CD4-positive, alpha-beta memory T cell (primary cell): ENCODE data around the gene IFNLR1. TPM values are rescaled to one million over a fixed set of nuclear protein-coding genes. Genes with fewer than 3 reads are reported as not detected.

ENCODE experiments used
- CTCF ChIA-PET: fragments of 350-600 bp; sonication (Branson Sonifier 250); formaldehyde crosslinking; loops from one replicate; lab custom pipeline; 2021; ENCODE audit warnings: inconsistent platforms; ENCODE audit not compliant: partially characterized antibody; lab: Charles Lee
- POLR2A ChIA-PET: fragments of 350-600 bp; sonication (Branson Sonifier 250); formaldehyde crosslinking; loops from one replicate; lab custom pipeline; 2021; ENCODE audit not compliant: partially characterized antibody; lab: Charles Lee
- DNase-seq, 5 donors: peaks; one replicate each; pipeline versions ENCODE4 v3.0.0 to v3.0.0-alpha.2; 2020 to 2022; ENCODE audit warnings: mixed read lengths in 1 of 5
- H3K27ac ChIP-seq: one replicate; pipeline ENCODE4 v1.7.0; 2013; ENCODE audit warnings: low read depth, low read length
- H3K27me3 ChIP-seq: 2 replicates; pipeline ENCODE4 v1.7.0; 2013; ENCODE audit warnings: mild to moderate bottlenecking, low read length, moderate library complexity; ENCODE audit not compliant: insufficient read depth
- H3K36me3 ChIP-seq: 2 replicates; pipeline ENCODE4 v1.7.0; 2013; ENCODE audit warnings: mild to moderate bottlenecking, low read length, moderate library complexity; ENCODE audit not compliant: insufficient read depth
- H3K4me1 ChIP-seq: 2 replicates; pipeline ENCODE4 v1.7.0; 2013; ENCODE audit warnings: mild to moderate bottlenecking, low read length, moderate library complexity; ENCODE audit not compliant: insufficient read depth
- H3K4me3 ChIP-seq, 2 donors: one replicate each; pipeline ENCODE4 v1.7.0; 2013; ENCODE audit warnings: low read length in 2 of 2, mild to moderate bottlenecking in 1 of 2
- H3K9me3 ChIP-seq, 2 donors: one replicate each; pipeline ENCODE4 v1.7.0; 2013; ENCODE audit warnings: low read length in 2 of 2, control low read depth in 1 of 2; ENCODE audit not compliant: control insufficient read depth in 1 of 2
- H3K27ac Mint-ChIP-seq, 7 donors: one replicate each; pipeline ENCODE4 v1.8.0; 2020 to 2021; ENCODE audit warnings: mixed read lengths in 7 of 7, mild to moderate bottlenecking in 6 of 7, inconsistent platforms in 3 of 7, moderate library complexity in 3 of 7
- H3K27me3 Mint-ChIP-seq, 2 donors: one replicate each; pipeline ENCODE4 v1.8.0; 2020 to 2021; ENCODE audit warnings: mixed read lengths in 2 of 2
- H3K36me3 Mint-ChIP-seq, 2 donors: one replicate each; pipeline ENCODE4 v1.8.0; 2020 to 2021; ENCODE audit warnings: mixed read lengths in 2 of 2, inconsistent platforms in 1 of 2, mild to moderate bottlenecking in 1 of 2
- H3K4me1 Mint-ChIP-seq, 4 donors: one replicate each; pipeline ENCODE4 v1.8.0; 2020 to 2021; ENCODE audit warnings: mixed read lengths in 4 of 4, mild to moderate bottlenecking in 1 of 4
- H3K4me3 Mint-ChIP-seq, 8 donors: one replicate each; pipeline ENCODE4 v1.8.0; 2020 to 2021; ENCODE audit warnings: mixed read lengths in 8 of 8, mild to moderate bottlenecking in 7 of 8, moderate library complexity in 6 of 8, inconsistent platforms in 3 of 8
- H3K9me3 Mint-ChIP-seq, 8 donors: one replicate each; pipeline ENCODE4 v1.8.0; 2020 to 2021; ENCODE audit warnings: mixed read lengths in 8 of 8, mild to moderate bottlenecking in 5 of 8, inconsistent platforms in 3 of 8, moderate library complexity in 1 of 8
- intact Hi-C: fragments of 100-400 bp; cut with micrococcal nuclease; formaldehyde crosslinking; loops from one replicate; pipeline ENCODE4 v1.15.1; 2023
- polyA plus RNA-seq, 2 donors: library from polyadenylated mRNA; unstranded; fragments of 300-500 nt; fragmentation: Illumina TruSeq; gene quantifications; one replicate each; pipeline ENCODE4 v1.2.3, GENCODE V29; 2021
- total RNA-seq, 2 experiments: library from RNA; stranded (reverse); gene quantifications; one replicate each; pipeline ENCODE4 v1.2.3, GENCODE V29; 2021

IFNLR1 gene
- total and polyA plus RNA-seq, 4 experiments from 2014 or later = 0.88 to 4.5 (median 2.0) TPM

DNA sequence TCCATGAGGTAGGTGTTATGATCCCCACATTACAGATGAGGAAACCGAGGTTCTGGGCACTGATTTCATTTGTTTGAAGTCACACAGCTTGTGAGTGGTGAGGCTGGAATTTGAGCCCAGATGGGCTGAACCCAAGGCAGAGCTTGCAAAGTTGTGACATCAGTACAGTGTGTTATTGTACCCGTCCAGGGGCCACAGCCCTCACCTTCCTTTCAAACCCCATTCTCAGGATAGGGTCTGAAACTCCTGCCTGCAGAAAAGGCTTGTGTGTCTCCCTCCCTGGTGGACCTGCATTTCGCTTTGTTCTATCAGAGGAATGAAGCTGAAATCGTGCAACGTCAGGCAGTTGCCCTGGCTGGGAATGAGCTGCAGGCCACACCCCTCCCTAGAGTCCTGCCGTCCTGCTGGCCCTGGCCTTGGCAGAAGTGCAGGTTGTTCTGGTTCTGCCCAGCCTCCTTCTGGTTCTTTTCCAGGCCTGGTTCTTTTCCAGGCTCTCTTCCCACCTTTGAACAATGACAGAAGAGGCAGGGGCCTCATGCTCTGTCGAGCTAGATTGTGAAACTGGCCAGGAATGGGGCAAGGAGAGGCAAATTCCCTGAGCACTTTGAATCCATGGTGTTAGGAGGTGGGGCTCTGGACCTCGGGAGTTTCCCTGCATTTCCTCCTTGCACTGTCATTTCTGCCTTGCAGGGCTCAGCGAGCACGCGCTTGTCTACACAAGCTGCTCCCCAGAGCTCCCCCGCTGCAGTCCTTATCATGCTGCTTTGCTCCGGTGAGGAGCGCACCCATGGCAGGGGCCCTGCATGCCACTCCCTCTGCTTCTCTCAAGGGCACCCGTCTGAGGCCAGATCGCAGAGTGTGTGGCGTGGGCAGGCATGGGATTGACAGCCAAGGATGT is 67.0 kb downstream of the IFNLR1 start:
- H3K9me3 ChIP-seq = no peaks in the 10 kb centered on the region
- Mint-ChIP-seq H3K27me3 (peaks cover 16 to 18% of the 10 kb centered on the region in 2 donors), H3K4me3 (no peak overlapping the region), H3K4me1 (no peaks in the 10 kb centered on the region), H3K36me3 (no peaks in the 10 kb centered on the region), H3K9me3 (peaks cover 0 to 2% (median 0%) of the 10 kb centered on the region in 8 donors), H3K27ac (no peak overlapping the region)
- intact Hi-C loops = no loop called here
- no peak for DNase-seq
- no peaks in the 10 kb centered on the region for H3K27me3 ChIP-seq
- ChIA-PET POLR2A (no interaction called here), CTCF (no interaction called here)
- no peak overlapping the region for H3K4me3 ChIP-seq
- no peaks in the 10 kb centered on the region for H3K36me3 ChIP-seq
- no peak overlapping the region for H3K27ac ChIP-seq
- no peaks in the 10 kb centered on the region for H3K4me1 ChIP-seq

DNA sequence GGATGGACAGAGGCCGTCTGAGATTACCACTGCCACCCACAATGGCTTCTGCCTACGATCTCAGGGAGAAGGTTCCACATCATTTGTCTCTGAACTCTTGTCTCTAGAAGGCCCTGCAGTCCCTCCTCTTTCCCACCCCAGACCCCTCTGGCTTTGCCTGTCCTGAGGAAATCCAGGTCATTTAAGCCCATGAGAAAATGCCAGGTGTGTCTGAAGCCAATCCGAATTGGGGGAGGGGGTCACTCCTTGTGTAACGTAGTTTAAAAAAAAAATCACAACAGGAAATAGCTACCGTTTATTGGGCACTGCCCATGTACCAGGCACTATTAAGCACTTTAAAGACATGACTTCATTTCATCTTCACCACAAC is 67.6 kb downstream of the IFNLR1 start:
- H3K27me3 ChIP-seq = no peaks in the 10 kb centered on the region
- no peak overlapping the region for H3K4me3 Mint-ChIP-seq
- DNase-seq = no peak
- no peaks in the 10 kb centered on the region for H3K9me3 ChIP-seq
- H3K4me1 Mint-ChIP-seq = no peaks in the 10 kb centered on the region
- no peaks in the 10 kb centered on the region for H3K4me1 ChIP-seq
- H3K36me3 ChIP-seq = no peaks in the 10 kb centered on the region
- H3K27ac ChIP-seq = no peak overlapping the region
- no peak overlapping the region for H3K27ac Mint-ChIP-seq
- ChIA-PET CTCF (no interaction called here), POLR2A (no interaction called here)
- H3K9me3 Mint-ChIP-seq = peaks cover 0 to 2% (median 0%) of the 10 kb centered on the region in 8 donors
- H3K27me3 Mint-ChIP-seq = peaks cover 16 to 18% of the 10 kb centered on the region in 2 donors
- no peak overlapping the region for H3K4me3 ChIP-seq
- intact Hi-C loops = no loop called here
- H3K36me3 Mint-ChIP-seq = no peaks in the 10 kb centered on the region

DNA sequence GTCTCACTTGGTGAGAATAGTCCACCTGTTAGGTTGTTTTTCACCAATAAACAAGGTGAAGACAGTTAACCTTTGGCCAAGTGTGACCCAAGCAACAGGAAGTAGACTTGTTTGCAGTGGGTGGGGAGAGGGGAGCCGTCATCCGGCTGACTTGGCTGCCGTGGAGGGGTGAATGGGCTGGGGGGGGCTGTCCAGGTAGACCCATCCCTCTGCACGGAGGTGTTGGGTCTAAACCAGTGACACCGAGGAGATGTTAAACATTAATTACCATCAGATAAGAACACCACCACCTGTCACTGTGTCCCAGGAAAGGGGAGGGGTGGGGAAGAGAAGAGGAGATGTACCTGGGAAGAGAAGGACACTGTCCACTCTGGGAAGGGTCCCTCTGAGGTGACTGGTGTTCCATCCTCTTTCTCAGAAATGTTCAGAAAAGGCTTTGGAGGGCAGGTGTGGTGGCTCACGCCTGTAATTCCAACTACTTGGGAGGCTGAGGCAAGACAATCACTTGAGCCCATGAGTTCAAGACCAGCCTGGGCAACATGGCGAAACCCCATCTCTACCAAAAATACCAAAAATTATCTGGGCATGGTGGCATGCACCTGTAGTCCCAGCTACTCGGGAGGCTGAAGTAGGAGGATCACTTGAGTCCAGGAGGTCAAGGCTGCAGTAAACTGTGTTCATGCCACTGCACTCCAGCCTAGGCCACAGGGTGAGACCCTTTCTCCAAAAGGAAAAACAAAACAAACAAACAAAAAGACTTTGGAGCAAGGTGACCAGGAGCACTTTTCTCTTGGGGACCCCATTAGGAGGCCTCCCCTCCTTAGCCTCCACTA is 68.5 kb downstream of the IFNLR1 start:
- DNase-seq = no peak
- Mint-ChIP-seq H3K4me1 (no peaks in the 10 kb centered on the region), H3K36me3 (no peaks in the 10 kb centered on the region), H3K9me3 (peaks cover 0 to 2% (median 0%) of the 10 kb centered on the region in 8 donors), H3K27me3 (peaks cover 19 to 24% of the 10 kb centered on the region in 2 donors), H3K4me3 (no peak overlapping the region), H3K27ac (no peak overlapping the region)
- CTCF ChIA-PET = no interaction called here
- Histone ChIP-seq H3K4me3 (no peak overlapping the region), H3K4me1 (no peaks in the 10 kb centered on the region), H3K27me3 (no peaks in the 10 kb centered on the region), H3K9me3 (no peaks in the 10 kb centered on the region), H3K27ac (no peak overlapping the region), H3K36me3 (no peaks in the 10 kb centered on the region)
- intact Hi-C loops = no loop called here
- POLR2A ChIA-PET = no interaction called here

DNA sequence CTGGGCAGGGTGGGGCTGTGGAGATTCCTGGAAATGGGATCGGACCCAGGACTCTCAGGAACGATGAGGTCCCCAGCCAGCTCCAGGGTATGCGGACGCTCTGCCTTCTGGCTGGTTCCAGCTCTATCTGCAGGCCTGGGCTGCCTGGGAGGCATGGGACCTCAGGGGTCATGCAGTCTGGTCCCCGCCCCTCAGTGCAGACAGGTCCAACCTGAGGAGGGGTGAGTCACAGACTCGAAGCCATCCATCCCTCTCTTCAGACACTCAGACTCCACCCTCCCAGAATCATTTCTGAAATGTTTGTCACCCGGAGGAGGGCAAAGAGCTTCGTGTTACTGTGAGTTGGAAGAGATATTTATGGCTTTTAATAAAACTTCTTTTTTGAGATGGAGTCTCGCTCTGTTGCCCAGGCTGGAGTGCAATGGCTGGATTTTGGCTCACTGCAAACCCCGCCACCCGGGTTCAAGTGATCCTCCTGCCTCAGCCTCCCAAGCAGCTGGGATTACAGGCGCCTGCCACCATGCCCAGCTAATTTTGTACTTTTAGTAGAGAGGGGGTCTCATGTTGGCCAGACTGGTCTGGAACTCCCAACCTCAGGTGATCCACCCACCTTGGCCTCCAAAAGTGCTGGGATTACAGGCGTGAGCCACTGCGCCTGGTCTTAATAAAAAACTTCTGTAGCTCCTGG is 69.2 kb downstream of the IFNLR1 start:
- H3K27me3 ChIP-seq = no peaks in the 10 kb centered on the region
- H3K27ac ChIP-seq = no peak overlapping the region
- no peaks in the 10 kb centered on the region for H3K4me1 Mint-ChIP-seq

GRCh38 chr1:24117132-24117531 is 70.0 kb downstream of the IFNLR1 start:
- DNase-seq = no peak
- Histone ChIP-seq H3K4me3 (no peak overlapping the region), H3K27ac (no peak overlapping the region), H3K36me3 (no peaks in the 10 kb centered on the region), H3K9me3 (no peaks in the 10 kb centered on the region), H3K27me3 (no peaks in the 10 kb centered on the region), H3K4me1 (peaks cover 3% of the 10 kb centered on the region)
- intact Hi-C loops = no loop called here
- Mint-ChIP-seq H3K9me3 (no peaks in the 10 kb centered on the region), H3K27ac (no peak overlapping the region), H3K27me3 (peaks cover 27 to 28% of the 10 kb centered on the region in 2 donors), H3K4me3 (no peak overlapping the region), H3K36me3 (no peaks in the 10 kb centered on the region), H3K4me1 (peaks cover 2 to 6% (median 4%) of the 10 kb centered on the region in 4 donors)
- POLR2A ChIA-PET = no interaction called here
- CTCF ChIA-PET = no interaction called here

More for the DNA sequence above, 69.2 kb downstream of the IFNLR1 start:
- no peaks in the 10 kb centered on the region for H3K9me3 ChIP-seq
- Mint-ChIP-seq H3K4me3 (no peak overlapping the region), H3K36me3 (no peaks in the 10 kb centered on the region), H3K27ac (no peak overlapping the region), H3K27me3 (peaks cover 25 to 27% of the 10 kb centered on the region in 2 donors), H3K9me3 (no peaks in the 10 kb centered on the region)
- H3K4me1 ChIP-seq = no peaks in the 10 kb centered on the region
- ChIA-PET CTCF (no interaction called here), POLR2A (no interaction called here)
- intact Hi-C loops = no loop called here
- no peak overlapping the region for H3K4me3 ChIP-seq
- H3K36me3 ChIP-seq = no peaks in the 10 kb centered on the region
- no peak for DNase-seq

DNA sequence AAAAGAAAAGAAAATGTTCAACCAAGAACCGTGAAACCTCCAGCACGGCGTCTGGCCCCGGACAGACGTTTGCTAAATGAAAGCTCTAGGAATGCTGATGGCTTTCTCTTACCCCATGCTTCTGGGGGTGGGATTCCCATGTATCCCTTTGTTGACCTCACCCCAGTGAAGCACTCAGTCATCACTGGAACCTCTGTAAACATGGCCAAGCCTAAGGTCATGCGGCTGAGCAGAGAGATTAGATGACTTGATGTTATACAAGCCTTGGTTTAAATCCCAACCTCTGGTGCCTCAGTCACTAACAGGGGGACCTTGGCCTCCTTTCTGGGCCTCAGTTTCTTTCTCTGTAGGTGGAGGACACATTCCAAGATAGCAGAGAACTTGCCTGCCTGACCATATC is 72.3 kb downstream of the IFNLR1 start:
- Histone ChIP-seq H3K4me3 (no peak overlapping the region), H3K9me3 (no peaks in the 10 kb centered on the region), H3K27ac (no peak overlapping the region), H3K27me3 (no peaks in the 10 kb centered on the region), H3K4me1 (peaks cover 3% of the 10 kb centered on the region), H3K36me3 (no peaks in the 10 kb centered on the region)
- ChIA-PET POLR2A (no interaction called here), CTCF (no interaction called here)
- H3K9me3 Mint-ChIP-seq = no peaks in the 10 kb centered on the region
- no peak overlapping the region for H3K27ac Mint-ChIP-seq
- H3K36me3 Mint-ChIP-seq = no peaks in the 10 kb centered on the region
- intact Hi-C loops = no loop called here
- no peak overlapping the region for H3K4me3 Mint-ChIP-seq
- no peak for DNase-seq
- H3K27me3 Mint-ChIP-seq = peaks cover 24 to 32% of the 10 kb centered on the region in 2 donors
- H3K4me1 Mint-ChIP-seq = peaks cover 3 to 8% (median 5%) of the 10 kb centered on the region in 4 donors

DNA sequence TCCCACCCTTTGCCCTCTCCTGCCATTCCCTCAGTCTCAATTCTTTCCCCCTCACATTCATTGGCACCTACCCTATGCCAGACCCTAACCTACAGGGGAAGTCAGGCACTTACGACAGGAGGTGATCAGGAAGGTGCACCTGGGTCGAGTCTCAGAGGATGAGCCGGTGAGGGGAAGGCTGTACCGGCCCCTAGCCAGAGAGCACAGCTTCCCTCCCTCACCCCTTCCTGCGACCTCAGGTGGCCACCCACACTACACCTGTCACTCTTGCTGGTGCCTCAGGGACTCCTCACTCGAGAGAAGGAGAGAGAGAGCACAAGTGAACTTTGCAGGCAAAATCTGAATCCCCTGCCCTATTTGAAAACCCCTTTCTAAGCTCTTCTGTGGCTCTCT is 73.5 kb downstream of the IFNLR1 start:
- H3K9me3 ChIP-seq = no peaks in the 10 kb centered on the region
- H3K27me3 ChIP-seq = no peaks in the 10 kb centered on the region
- H3K4me3 ChIP-seq = no peak overlapping the region
- no peaks in the 10 kb centered on the region for H3K36me3 Mint-ChIP-seq
- peaks cover 3 to 8% (median 5%) of the 10 kb centered on the region in 4 donors for H3K4me1 Mint-ChIP-seq
- intact Hi-C loops = no loop called here
- no peak overlapping the region for H3K27ac Mint-ChIP-seq
- peaks cover 19 to 29% of the 10 kb centered on the region in 2 donors for H3K27me3 Mint-ChIP-seq
- H3K9me3 Mint-ChIP-seq = no peaks in the 10 kb centered on the region
- H3K36me3 ChIP-seq = no peaks in the 10 kb centered on the region
- POLR2A ChIA-PET = no interaction called here
- H3K4me3 Mint-ChIP-seq = no peak overlapping the region
- CTCF ChIA-PET = interaction anchor here (0.6 kb wide), 1 partner anchor 35 kb away, joined by 5 read pairs; no protein-coding TSS in a partner anchor
- no peak for DNase-seq
- H3K27ac ChIP-seq = no peak overlapping the region
- H3K4me1 ChIP-seq = peaks cover 3% of the 10 kb centered on the region
